GM19023 (cell line): ENCODE data around the gene CCNT2.
"Not testable (repeated sequence)": the region's sequence is repeated elsewhere in the genome, so short reads cannot be mapped to it uniquely, and the experiment has no call there.

Experiments
- ATAC-seq: cut with Tn5 transposase; IDR thresholded peaks from one replicate; pipeline ENCODE4 v1.9.1; 2021; ENCODE audit warnings: mild to moderate bottlenecking, moderate library complexity; ENCODE audit not compliant: unreplicated experiment

The CCNT2 gene

DNA sequence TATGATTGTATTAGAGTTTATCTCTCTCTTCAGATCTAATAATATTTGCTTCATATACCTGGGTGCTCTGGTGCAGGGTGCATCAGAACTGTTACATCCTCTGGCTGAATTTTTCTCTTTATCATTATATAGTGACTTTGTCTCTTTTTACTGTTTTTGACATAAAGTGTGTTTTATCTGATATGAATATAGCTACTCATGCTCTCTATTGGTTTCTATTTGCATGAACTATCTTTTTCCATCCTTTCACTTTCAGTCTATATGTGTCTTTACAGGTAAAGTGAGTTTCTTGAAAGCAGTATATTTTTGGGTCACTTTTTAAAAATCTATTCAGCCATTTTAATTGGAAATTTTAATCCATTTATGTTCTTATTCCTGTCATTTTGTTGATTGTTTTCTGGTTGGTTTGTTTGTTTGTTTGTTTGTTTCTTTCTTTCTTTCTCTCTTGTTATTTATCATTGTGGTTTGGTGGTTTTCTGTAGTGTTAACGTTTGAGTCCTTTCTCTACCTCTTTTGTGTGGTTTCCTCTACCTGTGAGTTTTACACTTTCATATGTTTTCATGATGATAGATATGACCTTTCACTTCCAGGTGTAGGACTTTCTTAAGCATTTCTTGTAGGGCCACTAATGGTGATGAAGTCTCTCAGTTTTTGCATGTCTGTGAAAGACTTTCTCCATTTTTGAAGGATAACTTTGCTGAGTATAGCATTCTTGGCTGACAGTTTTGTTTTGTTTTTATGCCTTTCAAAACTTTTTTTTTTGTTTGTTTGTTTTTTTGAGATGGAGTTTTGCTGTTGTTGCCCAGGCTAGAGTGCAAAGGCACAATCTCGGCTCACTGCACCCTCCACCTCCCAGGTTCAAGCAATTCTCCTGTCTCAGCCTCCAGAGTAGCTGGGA is 54.9 kb downstream of the CCNT2 start:
- ATAC-seq = no peak

DNA sequence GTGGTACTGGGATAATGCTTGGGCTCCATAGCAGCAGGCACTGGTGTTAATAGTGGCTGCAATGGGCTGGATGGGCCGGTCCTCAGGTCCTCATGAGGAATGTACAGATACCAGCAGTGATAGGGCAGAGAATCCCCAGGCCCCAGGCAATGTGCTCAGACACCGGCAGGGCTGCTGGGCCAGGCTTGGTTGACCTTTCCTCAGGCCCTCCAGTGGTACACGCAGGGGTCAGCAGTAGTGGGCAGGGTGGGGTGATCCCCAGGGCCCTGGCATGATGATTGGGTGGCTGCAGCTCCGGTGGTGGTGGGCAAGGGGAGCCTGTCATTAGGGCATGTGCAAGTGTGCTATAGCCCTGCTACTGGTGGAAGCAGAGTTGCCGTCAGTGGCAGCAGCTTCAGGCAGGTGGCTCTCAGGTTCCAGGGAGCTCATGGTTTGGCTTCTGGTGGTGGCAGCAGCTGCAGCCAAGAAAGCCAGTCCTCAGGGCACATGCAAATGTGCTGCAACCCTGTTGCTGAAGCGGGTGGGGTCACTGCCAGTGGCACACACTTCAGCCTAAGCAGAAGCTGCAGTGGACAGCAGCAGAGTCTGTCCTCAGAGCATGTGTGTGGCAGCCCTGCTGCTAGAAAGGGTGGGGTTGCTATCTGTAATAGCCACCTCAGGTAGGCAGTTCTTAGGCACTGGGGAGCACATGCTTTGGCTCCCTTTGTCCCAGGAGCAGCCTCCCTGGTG is 56.8 kb downstream of the CCNT2 start:
- ATAC-seq = no peak

DNA sequence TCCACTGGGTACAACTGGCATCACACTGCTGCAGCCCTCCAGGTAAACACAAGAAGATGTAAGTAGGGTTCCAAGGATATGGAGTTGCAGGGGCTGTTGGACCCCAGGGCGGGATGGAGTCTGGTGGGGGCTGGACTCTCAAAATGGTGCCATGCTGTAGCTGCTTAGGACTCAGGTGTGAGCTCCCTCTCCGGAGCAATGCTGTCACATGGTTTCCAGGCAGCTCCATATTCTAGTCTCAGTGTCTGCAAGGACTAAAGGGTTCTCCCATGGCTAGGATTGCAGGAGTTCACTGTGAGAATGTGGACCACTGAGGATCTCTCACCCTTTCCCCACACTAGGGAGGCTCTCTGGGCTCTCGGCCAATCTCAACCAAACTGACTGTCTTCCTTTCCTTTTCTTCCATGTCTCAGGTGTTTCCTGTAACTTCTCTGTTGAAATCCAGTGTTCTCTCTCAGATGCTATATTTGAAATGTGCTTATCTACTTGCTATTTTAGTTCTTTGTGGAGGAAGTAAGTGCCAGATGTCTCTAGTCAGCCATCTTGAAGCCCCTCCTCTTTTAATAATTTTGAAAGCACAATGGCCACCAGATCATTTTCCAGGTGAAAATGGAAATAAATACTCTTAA is 57.6 kb downstream of the CCNT2 start:
- ATAC-seq = no peak

DNA sequence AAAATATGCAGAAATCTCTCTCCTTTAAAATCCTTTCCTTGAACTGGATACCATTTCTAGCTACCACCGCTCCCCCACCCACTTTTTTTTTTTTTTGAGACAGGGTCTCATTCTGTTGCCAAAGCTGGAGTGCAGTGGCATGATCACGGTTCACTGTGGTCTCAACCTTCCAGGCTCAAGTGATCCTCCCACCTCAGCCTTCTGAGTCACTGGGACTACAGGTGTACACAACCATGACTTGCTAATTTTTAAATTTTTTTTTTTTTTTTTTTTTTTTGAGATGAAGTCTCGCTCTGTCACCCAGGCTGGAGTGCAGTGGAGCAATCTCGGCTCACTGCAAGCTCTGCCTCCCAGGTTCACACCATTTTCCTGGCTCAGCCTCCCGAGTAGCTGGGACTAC is 58.5 kb downstream of the CCNT2 start:
- not testable (repeated sequence) for ATAC-seq

DNA sequence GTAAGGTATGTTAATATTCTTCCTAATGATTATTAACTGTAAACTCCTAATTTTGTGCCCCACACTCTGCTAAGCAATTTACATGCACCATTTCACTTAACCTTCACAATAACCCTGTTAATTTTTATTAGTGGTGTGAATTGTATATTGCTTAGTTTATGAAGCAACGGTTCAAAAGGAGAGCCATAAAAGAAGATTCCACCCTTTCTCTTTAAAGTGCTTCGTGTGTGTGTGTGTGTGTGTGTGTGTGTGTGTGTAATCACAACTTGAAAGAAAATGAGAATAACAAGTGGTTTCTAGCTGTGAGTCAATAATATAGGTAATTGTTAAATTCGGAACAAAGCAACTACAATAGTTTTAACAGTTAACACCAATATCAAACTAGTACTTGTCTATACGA is 60.6 kb downstream of the CCNT2 start:
- no peak for ATAC-seq

DNA sequence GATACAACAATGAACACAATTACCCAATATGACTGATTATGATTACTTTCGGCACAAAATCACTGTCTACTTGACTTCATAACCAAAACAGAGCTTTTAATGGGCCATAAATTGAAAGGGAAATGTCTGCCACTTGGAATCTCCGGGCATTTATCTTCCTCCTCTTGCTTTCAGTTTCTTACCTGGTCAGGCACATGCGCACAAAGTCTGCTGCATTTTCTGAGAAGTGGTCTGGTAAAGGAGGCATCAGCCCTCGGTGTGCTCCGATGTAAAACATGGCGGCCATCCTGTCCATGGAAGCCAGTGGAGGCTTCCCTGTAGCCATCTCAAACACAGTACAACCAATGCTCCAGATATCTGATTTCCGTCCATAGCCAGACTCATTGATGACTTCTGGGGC is 62.0 kb downstream of the CCNT2 start:
- ATAC-seq = no peak

DNA sequence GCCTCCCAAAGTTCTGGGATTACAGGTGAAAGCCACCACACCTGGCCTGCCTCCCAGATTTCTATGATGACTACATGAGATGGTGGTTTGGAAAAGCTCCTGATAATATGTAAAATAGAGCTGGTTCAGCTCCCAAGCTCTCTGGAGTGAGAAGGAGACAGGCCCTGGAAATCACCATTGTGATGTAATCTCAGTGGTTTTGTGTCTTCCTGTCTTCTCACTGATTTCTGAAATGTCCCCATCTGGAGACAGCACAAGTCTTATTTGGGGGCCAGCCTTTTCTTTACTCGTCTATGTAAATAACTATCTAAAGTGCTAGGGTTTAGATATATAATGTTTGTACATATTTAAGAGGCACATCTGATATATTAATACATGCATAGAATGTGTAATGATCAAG is 64.0 kb downstream of the CCNT2 start:
- no peak for ATAC-seq

DNA sequence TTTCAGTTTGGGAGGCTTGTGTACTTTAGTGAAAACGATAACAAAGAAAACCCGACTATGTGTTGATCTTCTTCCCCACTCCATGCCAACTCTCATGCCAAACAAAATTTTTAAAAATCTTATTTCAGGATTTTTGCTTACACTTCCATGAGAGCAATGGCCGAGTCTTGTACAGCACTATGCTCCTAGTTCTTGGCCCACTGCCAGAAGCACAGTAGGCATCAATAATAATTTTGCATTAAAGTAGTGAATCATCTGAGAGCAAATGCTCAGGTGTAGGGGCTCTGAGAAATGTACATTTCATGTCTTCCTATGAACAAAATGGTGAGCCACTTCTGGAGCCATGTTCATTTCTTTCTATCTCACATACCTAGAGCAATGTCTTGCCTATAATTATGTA is 66.4 kb downstream of the CCNT2 start:
- ATAC-seq = no peak

DNA sequence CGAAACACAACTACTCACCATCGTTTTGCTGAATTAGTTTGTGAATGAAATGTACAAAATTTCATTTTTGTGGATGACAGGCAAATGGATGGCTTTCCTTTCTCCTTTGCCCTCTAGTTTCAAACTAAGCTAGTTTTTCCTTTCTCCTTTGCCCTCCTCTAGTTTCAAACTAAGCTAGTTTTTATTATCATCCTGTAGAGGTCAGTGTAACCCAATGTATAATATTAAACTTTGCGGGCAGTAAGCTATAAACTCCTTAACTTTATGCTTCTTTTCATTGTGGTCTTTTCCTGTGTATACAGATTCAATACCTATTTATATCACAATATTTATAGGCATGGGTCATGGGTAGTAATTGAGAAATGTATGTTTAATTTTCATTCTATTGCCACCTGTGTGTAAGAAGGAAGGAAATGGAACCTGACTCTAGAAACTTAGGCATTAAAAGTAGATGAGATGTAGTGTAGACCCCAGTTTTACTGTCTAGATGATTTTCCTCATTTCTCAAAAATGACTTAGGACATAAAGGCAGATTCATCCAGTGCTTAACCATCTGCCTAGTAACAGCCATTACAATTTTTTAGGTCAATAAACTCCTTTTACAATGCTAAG is 70.5 kb downstream of the CCNT2 start:
- no peak for ATAC-seq

DNA sequence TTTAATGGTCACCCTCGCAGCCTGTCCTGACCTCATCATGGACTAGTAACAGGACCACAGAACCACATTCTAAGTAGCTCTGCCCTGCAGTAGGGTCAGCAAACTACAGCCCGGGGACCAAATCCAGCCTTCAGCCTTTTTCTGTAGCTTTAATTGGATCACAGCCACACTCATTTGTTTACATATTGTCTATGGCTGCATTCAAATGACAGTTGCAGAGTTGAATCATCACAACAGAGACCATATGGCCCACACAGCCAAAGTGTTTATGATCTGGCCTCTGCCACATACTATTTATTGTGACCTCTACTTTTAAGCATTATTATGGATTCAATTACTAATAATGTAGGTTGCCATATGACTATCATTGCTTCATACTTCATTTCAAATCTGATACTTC is 80.9 kb downstream of the CCNT2 start:
- ATAC-seq = no peak

DNA sequence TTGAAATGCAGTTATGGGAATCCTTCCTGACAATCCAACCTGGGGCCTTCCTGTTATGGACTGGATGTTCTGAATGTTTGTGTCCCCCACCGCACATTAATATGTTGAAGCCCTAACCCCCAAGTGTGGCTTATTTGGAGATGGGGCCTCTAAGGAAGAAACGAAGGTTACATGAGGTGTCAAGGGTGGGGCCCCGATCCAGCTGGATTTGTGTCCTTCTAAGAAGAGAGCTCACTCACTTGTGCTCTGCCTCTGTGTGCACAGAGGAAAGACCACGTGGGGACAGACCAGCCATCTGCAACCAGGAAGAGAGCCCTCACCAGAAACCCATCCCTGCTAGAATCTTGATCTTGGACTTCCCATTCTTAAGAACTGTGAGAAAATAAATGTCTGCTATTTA is 84.2 kb downstream of the CCNT2 start:
- no peak for ATAC-seq

DNA sequence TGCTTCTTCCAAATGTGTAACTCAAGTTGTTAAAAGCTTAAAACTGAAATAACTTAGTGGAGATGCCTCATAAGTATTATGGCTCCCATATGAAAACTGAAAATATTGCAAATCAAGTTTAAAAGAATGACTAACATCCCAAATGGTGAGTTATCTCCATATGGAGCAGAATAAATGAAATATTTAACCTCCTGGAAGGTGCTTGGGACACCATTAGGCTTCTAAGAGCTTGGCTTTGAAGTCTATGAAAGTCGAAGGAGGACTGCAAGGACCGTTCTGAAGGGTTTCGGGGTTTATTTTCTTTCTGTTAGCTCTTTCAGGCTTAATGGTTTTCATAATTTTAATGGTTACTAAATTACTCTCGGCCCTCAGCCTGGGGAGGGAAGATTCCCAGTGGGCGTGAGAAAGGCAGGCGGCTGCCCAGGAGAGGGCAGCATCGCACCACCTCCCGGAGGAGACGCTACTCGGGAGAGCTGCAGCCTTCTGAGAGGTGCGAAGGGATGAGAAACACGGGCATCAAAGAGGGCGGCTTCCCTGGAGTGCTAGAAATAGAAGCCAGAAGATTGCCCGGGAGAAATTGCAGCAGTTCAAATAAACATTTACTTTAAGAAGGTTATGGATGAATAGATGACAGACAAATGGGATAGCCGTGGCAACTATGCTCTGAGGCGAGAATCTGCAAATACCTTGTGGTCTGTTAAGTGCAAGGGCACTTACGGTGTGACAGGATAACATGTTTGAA is 85.6 kb downstream of the CCNT2 start:
- ATAC-seq = peak; percentile 93

DNA sequence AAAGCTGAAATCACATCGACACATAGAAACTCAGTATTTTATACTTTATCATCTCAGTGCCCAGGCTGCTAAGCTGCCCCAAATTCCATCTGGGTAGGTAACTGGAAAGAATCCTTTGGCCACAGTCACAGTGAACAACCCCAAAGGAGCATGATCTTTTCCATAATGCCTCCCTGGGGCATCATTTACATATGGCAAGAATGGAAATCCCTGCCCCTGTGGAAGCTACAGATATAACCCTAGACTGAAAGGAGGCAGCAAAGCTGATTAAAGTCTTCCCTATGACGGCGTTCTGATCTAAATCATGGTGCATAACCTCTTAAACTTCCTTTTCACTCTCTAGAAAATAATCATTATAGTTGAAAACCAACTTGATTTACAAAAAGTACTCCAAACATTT is 87.1 kb downstream of the CCNT2 start:
- no peak for ATAC-seq
